Mesenchymal stem cell (in vitro differentiated cells and primary cell): Measurements from ENCODE around the gene ALPP.

Experiments
- DNase-seq: peaks from one replicate; pipeline ENCODE4 v3.0.0-alpha.2; 2013
- H2AFZ ChIP-seq: one replicate; pipeline ENCODE4 v1.6.1; 2013; ENCODE audit warnings: low read depth, mild to moderate bottlenecking, control low read depth, inconsistent platforms, low read length, moderate library complexity
- H2AK5ac ChIP-seq: 2 replicates; pipeline ENCODE4 v1.6.1; 2013; ENCODE audit warnings: low read length, moderate library complexity, mild to moderate bottlenecking, inconsistent platforms; ENCODE audit not compliant: severe bottlenecking
- H2BK120ac ChIP-seq: one replicate; pipeline ENCODE4 v1.6.1; 2013; ENCODE audit warnings: low read depth, mild to moderate bottlenecking, inconsistent platforms, low read length, moderate library complexity
- H2BK12ac ChIP-seq, 2 experiments: one replicate each; pipeline ENCODE4 v1.6.1; 2013; ENCODE audit warnings: inconsistent platforms in 2 of 2, low read length in 2 of 2, mild to moderate bottlenecking in 2 of 2, moderate library complexity in 2 of 2, control low read depth in 1 of 2
- H2BK15ac ChIP-seq: one replicate; pipeline ENCODE4 v1.6.1; 2013; ENCODE audit warnings: mild to moderate bottlenecking, low read depth, inconsistent platforms; ENCODE audit not compliant: poor library complexity, severe bottlenecking
- H2BK5ac ChIP-seq: 2 replicates; pipeline ENCODE4 v1.6.1; 2013; ENCODE audit warnings: low read depth, mild to moderate bottlenecking, low read length, control low read depth, inconsistent platforms; ENCODE audit not compliant: poor library complexity, severe bottlenecking
- H3K14ac ChIP-seq, 2 experiments: one replicate each; pipeline ENCODE4 v1.6.1; 2013; ENCODE audit warnings: inconsistent platforms in 2 of 2, low read length in 2 of 2, control low read depth in 1 of 2, mild to moderate bottlenecking in 1 of 2, moderate library complexity in 1 of 2
- H3K18ac ChIP-seq, 2 experiments: one replicate each; pipeline ENCODE4 v1.6.1; 2013; ENCODE audit warnings: inconsistent platforms in 2 of 2, low read length in 2 of 2, control low read depth in 1 of 2, low read depth in 1 of 2, mild to moderate bottlenecking in 1 of 2
- H3K23ac ChIP-seq, 2 experiments: one replicate each; pipeline ENCODE4 v1.6.1; 2013; ENCODE audit warnings: inconsistent platforms in 2 of 2, low read length in 2 of 2, mild to moderate bottlenecking in 2 of 2, moderate library complexity in 2 of 2, control low read depth in 1 of 2
- H3K27ac ChIP-seq: 2 replicates; pipeline ENCODE4 v1.5.1; 2013; ENCODE audit warnings: mild to moderate bottlenecking, moderate library complexity, low read length, control low read depth, inconsistent platforms; ENCODE audit not compliant: poor library complexity, severe bottlenecking
- H3K27me3 ChIP-seq, 2 experiments: 2 replicates each; pipeline versions ENCODE4 v1.6.1 to v1.7.0; 2013; ENCODE audit warnings: low read length in 2 of 2, mild to moderate bottlenecking in 2 of 2, moderate library complexity in 2 of 2, control low read depth in 1 of 2, inconsistent platforms in 1 of 2; ENCODE audit not compliant: control insufficient read depth in 1 of 2, insufficient read depth in 1 of 2
- H3K36me3 ChIP-seq, 2 experiments: 2 replicates each; pipeline versions ENCODE4 v1.6.1 to v1.7.0; 2013; ENCODE audit warnings: low read length in 2 of 2, control low read depth in 1 of 2, inconsistent platforms in 1 of 2, low read depth in 1 of 2, mild to moderate bottlenecking in 1 of 2; ENCODE audit not compliant: insufficient read depth in 2 of 2, control insufficient read depth in 1 of 2
- H3K4ac ChIP-seq, 2 experiments: one replicate each; pipeline ENCODE4 v1.6.1; 2013; ENCODE audit warnings: inconsistent platforms in 2 of 2, low read length in 2 of 2, mild to moderate bottlenecking in 2 of 2, moderate library complexity in 2 of 2, control low read depth in 1 of 2, low read depth in 1 of 2
- H3K4me1 ChIP-seq: 2 replicates; pipeline ENCODE4 v1.6.1; 2013; ENCODE audit warnings: low read depth, low read length, control low read depth; ENCODE audit not compliant: control insufficient read depth, insufficient read depth
- H3K4me2 ChIP-seq: 2 replicates; pipeline ENCODE4 v1.6.1; 2013; ENCODE audit warnings: low read length, mild to moderate bottlenecking, inconsistent platforms; ENCODE audit not compliant: poor library complexity, severe bottlenecking
- H3K4me3 ChIP-seq, 2 experiments: 2 replicates each; pipeline versions ENCODE4 v1.5.1 to v1.7.0; 2013; ENCODE audit warnings: low read length in 2 of 2, mild to moderate bottlenecking in 2 of 2, control low read depth in 1 of 2, low read depth in 1 of 2; ENCODE audit not compliant: insufficient read depth in 1 of 2
- H3K79me1 ChIP-seq: replicated peaks from 2 replicates; pipeline ENCODE4 v1.6.1; 2013; ENCODE audit warnings: mild to moderate bottlenecking, control low read depth, low read length, inconsistent platforms; ENCODE audit not compliant: poor library complexity, severe bottlenecking
- H3K9ac ChIP-seq: 2 replicates; pipeline ENCODE4 v1.7.0; 2013; ENCODE audit warnings: mild to moderate bottlenecking, low read length, moderate library complexity
- H3K9me3 ChIP-seq: 2 replicates; pipeline ENCODE4 v1.7.0; 2013; ENCODE audit warnings: mild to moderate bottlenecking, low read length; ENCODE audit not compliant: control insufficient read depth
- H4K8ac ChIP-seq: one replicate; pipeline ENCODE4 v1.6.1; 2013; ENCODE audit warnings: inconsistent platforms, mild to moderate bottlenecking, low read length, moderate library complexity
- H4K91ac ChIP-seq: one replicate; pipeline ENCODE4 v1.6.1; 2013; ENCODE audit warnings: mild to moderate bottlenecking, low read length, inconsistent platforms
- WGBS: methylation state at CpG from one replicate; pipeline ENCODE4 v1.1.7; 2013; ENCODE audit warnings: mixed read lengths; 5-methylcytosine and 5-hydroxymethylcytosine counted together

Gene ALPP

GRCh38 chr2:232341739-232342126, 36.8 kb upstream of the ALPP start:
- Histone ChIP-seq H3K27me3 (peaks cover 8 to 23% of the 10 kb centered on the region in 2 experiments), H3K14ac (no peak overlapping the region), H3K9me3 (no peaks in the 10 kb centered on the region), H3K23ac (no peak overlapping the region), H3K4ac (no peak overlapping the region), H3K4me3 (no peak overlapping the region), H2BK12ac (no peak overlapping the region), H3K18ac (no peak overlapping the region), H3K4me1 (peaks cover 2% of the 10 kb centered on the region), H3K4me2 (no peak overlapping the region), H3K27ac (no peak overlapping the region), H2BK120ac (no peak overlapping the region), H2BK5ac (no peak overlapping the region), H4K8ac (no peak overlapping the region), H3K9ac (no peak overlapping the region), H4K91ac (no peak overlapping the region), H2BK15ac (no peak overlapping the region), H2AFZ (no peak overlapping the region), H3K36me3 (peaks cover 0 to 25% of the 10 kb centered on the region in 2 experiments), H2AK5ac (no peak overlapping the region), H3K79me1 (no peaks in the 10 kb centered on the region)
- 100% methylated on average over 2 of the region's 4 CpGs for WGBS
- no peak for DNase-seq

GRCh38 chr2:232342635-232343565, 35.7 kb upstream of the ALPP start:
- no peak overlapping the region for H3K4ac ChIP-seq
- no peak overlapping the region for H3K14ac ChIP-seq
- H3K79me1 ChIP-seq = no peaks in the 10 kb centered on the region
- H3K4me3 ChIP-seq = no peak overlapping the region
- no peak overlapping the region for H2AK5ac ChIP-seq
- H3K27me3 ChIP-seq = peaks cover 15 to 30% of the 10 kb centered on the region in 2 experiments
- no peak overlapping the region for H3K4me2 ChIP-seq
- H4K91ac ChIP-seq = no peak overlapping the region
- no peak overlapping the region for H2BK15ac ChIP-seq
- no peak overlapping the region for H2BK120ac ChIP-seq
- no peak overlapping the region for H3K9ac ChIP-seq
- no peak overlapping the region for H4K8ac ChIP-seq
- H3K23ac ChIP-seq = no peak overlapping the region
- no peak overlapping the region for H2AFZ ChIP-seq
- H3K18ac ChIP-seq = no peak overlapping the region
- no peak overlapping the region for H2BK5ac ChIP-seq
- WGBS = 83% methylated on average over 19 of the region's 19 CpGs
- no peaks in the 10 kb centered on the region for H3K9me3 ChIP-seq
- DNase-seq = no peak
- no peak overlapping the region for H2BK12ac ChIP-seq
- H3K27ac ChIP-seq = no peak overlapping the region
- peaks cover 2% of the 10 kb centered on the region for H3K4me1 ChIP-seq
- peaks cover 0 to 15% of the 10 kb centered on the region in 2 experiments for H3K36me3 ChIP-seq

- Histone ChIP-seq H3K9ac (no peak overlapping the region), H3K18ac (no peak overlapping the region), H3K4me3 (no peak overlapping the region), H2AFZ (no peak overlapping the region), H3K4ac (no peak overlapping the region), H3K23ac (no peak overlapping the region), H3K9me3 (no peaks in the 10 kb centered on the region), H3K27me3 (peaks cover 18 to 37% of the 10 kb centered on the region in 2 experiments), H4K91ac (no peak overlapping the region), H2BK12ac (no peak overlapping the region), H2BK15ac (no peak overlapping the region), H3K4me2 (no peak overlapping the region), H3K14ac (no peak overlapping the region), H3K27ac (no peak overlapping the region), H3K4me1 (peaks cover 2% of the 10 kb centered on the region), H3K79me1 (no peaks in the 10 kb centered on the region), H4K8ac (no peak overlapping the region), H2AK5ac (no peak overlapping the region), H2BK120ac (no peak overlapping the region), H2BK5ac (no peak overlapping the region), H3K36me3 (peaks cover 0 to 12% of the 10 kb centered on the region in 2 experiments)
- 90% methylated on average over 5 of the region's 6 CpGs for WGBS
- DNase-seq = no peak
Observed at GRCh38 chr2:232343821-232344220, 34.7 kb upstream of the ALPP start.

- Histone ChIP-seq H3K18ac (no peak overlapping the region), H2AK5ac (no peak overlapping the region), H3K4ac (no peak overlapping the region), H3K9ac (no peak overlapping the region), H3K14ac (no peak overlapping the region), H4K8ac (no peak overlapping the region), H2BK12ac (no peak overlapping the region), H2BK120ac (no peak overlapping the region), H4K91ac (no peak overlapping the region), H3K36me3 (peaks cover 0 to 2% of the 10 kb centered on the region in 2 experiments), H2AFZ (no peak overlapping the region), H3K27ac (no peak overlapping the region), H3K4me1 (peaks cover 5% of the 10 kb centered on the region), H2BK5ac (no peak overlapping the region), H3K79me1 (no peaks in the 10 kb centered on the region), H3K4me3 (no peak overlapping the region), H3K4me2 (no peak overlapping the region), H2BK15ac (no peak overlapping the region), H3K23ac (no peak overlapping the region), H3K9me3 (no peaks in the 10 kb centered on the region), H3K27me3 (peaks cover 31 to 52% of the 10 kb centered on the region in 2 experiments)
- 90% methylated on average over 8 of the region's 8 CpGs for WGBS
- DNase-seq = no peak
Observed at GRCh38 chr2:232345251-232345650, 33.3 kb upstream of the ALPP start.
